H7 (cell line): ENCODE results near the gene DBH. TPM values are rescaled to one million over a fixed set of nuclear protein-coding genes. Genes with fewer than 3 reads are reported as not detected.

Source experiments
- DNase-seq: peaks from one replicate; pipeline ENCODE4 v3.0.0; 2012
- H3K27me3 ChIP-seq: 2 replicates; pipeline ENCODE4 v1.6.0; 2011; ENCODE audit warnings: mild to moderate bottlenecking, low read length; ENCODE audit not compliant: control insufficient read depth, insufficient read depth
- H3K36me3 ChIP-seq: replicated peaks from 2 replicates; pipeline ENCODE4 v1.5.1; 2011; ENCODE audit warnings: low read length; ENCODE audit not compliant: control insufficient read depth, insufficient read depth
- H3K4me3 ChIP-seq: 2 replicates; pipeline ENCODE4 v1.5.1; 2011; ENCODE audit warnings: low read depth, mild to moderate bottlenecking, control low read depth, low read length, moderate library complexity; ENCODE audit not compliant: insufficient read depth
- total RNA-seq: library from RNA; depleted of rRNA; stranded (reverse); fragments of >200 nt; shearing (Covaris generic); gene quantifications from 2 replicates; pipeline ENCODE4 v1.2.3, GENCODE V29; 2014

The DBH gene
- total RNA-seq, 1 experiment from 2014 or later = 0.07 TPM

- no peak for DNase-seq
- no peaks in the 10 kb centered on the region for H3K36me3 ChIP-seq
- H3K4me3 ChIP-seq = no peak overlapping the region
- H3K27me3 ChIP-seq = no peaks in the 10 kb centered on the region
Observed at GRCh38 chr9:133680976-133681657, 45.0 kb downstream of the DBH start.

GRCh38 chr9:133681658-133682306, 45.6 kb downstream of the DBH start:
- H3K4me3 ChIP-seq = no peak overlapping the region
- no peaks in the 10 kb centered on the region for H3K27me3 ChIP-seq
- no peak for DNase-seq
- H3K36me3 ChIP-seq = no peaks in the 10 kb centered on the region

- Histone ChIP-seq H3K4me3 (no peak overlapping the region), H3K27me3 (no peaks in the 10 kb centered on the region), H3K36me3 (no peaks in the 10 kb centered on the region)
- no peak for DNase-seq
Observed at GRCh38 chr9:133682818-133683585, 46.8 kb downstream of the DBH start.

- no peaks in the 10 kb centered on the region for H3K27me3 ChIP-seq
- H3K36me3 ChIP-seq = no peaks in the 10 kb centered on the region
- no peak for DNase-seq
- H3K4me3 ChIP-seq = no peak overlapping the region
Observed at GRCh38 chr9:133683586-133684120, 47.5 kb downstream of the DBH start.

- H3K36me3 ChIP-seq = no peaks in the 10 kb centered on the region
- H3K27me3 ChIP-seq = no peaks in the 10 kb centered on the region
- DNase-seq = no peak
- no peak overlapping the region for H3K4me3 ChIP-seq
Observed at GRCh38 chr9:133684121-133684935, 48.2 kb downstream of the DBH start.

DNA sequence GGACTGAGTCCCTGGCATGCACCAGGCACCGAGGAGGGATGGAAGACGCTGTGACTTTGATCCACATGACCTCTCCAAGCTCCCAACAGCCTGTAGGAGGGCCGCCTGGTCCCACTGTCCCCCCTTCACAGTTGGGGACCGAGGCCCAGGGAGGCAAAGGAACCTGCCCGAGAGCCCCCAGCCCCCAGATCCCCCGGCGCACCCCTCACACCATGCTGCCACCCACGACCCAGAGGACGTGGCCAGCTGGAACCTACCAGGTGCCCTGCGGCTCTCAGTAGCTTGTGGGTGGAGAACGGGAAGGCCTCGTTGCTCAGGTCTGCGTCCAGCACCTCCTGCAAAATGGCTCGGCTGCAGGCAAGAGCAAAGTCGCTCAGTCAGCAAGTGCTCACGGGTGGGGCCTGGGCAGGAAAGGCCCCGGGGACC, 48.8 kb downstream of the DBH start:
- DNase-seq = no peak

DNA sequence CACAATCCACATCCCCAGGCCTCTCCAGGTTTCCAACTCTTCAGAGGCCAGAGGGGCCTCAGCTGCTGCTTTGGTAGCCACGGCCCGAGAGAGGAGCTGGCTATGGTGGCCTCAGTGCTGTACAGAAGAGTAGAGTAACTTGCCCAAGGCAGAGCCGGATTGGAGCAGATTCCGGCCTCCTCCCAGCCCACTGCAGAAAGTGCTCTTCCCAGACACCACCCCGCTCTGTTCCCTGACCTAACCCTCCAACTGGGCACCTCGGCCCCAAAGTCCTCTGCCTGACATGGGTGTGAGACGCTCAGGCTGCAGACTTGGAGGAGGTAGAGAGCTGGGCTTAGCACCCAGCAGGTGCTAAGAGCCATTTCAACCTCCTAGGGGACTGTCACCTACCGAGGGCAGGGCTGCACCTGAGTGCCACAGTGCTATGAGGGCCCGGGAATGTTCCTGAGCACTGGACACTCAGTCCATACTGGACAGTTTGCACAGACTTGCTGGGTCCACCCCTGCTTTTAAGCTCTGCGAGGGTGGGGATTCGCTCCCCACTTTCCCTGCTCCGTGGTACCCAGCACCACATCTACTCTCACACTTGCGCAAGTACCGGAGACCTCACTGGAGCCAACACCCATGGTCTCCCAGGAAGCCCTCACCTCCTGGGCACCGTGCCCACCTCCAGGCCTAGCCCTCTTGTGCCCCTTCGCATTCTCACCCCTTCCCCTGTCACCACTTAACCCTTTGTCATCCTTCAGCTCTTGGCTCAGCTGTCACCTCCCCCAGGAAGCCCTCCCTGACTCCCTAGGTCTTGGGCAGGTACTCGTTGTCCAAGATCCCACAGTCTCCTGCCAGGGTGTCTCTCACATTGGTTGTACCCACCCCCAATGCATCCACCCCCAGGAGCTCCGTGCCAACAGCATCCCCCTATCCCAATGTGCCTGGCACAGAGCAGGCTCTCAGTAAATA, 49.8 kb downstream of the DBH start:
- H3K4me3 ChIP-seq = no peak overlapping the region
- no peaks in the 10 kb centered on the region for H3K36me3 ChIP-seq
- H3K27me3 ChIP-seq = no peaks in the 10 kb centered on the region
- no peak for DNase-seq

More for the DNA sequence above, 48.8 kb downstream of the DBH start:
- H3K27me3 ChIP-seq = no peaks in the 10 kb centered on the region
- no peak overlapping the region for H3K4me3 ChIP-seq
- H3K36me3 ChIP-seq = no peaks in the 10 kb centered on the region

DNA sequence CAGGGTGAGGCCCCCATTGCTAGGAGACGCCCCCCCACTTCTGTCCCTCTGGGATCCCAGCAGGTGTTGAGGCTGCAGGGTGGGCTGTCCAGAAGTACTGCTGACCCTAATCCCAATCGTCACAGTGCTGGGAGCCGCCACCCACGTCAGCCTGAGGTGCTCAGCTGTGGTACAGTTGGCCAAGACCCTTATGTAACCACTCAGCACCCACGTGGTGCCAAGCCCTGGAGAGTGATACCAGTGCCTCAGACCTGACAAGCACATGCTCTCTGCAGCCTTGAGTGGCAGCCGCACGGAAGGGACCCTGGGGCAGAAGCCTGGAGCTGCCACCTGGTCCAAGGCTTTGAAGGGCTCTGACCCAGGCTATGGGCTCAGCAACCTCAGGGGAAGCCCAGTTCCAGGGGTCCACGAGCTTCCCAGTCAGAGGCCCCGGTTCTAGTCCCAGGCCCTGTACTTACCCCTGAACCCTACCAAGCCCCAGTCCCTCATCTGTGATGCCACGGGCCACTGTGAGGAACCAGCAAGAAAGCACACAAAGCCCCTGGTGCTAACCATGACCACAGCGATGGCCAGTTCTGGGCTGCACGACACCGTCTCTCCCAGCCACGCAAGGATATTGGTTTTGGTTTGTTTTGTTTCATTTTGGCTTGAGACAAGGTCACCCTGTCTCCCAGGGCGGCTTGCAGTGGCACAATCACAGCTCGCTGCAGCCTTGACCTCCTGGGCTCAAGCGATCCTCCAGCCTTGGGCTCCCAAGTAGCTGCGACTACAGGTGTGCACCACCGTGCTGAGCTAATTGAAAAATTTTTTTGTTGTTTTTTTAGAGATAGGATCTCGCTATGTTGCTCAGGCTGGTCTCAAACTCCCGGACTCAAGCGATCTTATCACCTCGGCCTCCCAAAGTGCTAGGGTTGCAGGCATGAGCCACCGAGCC, 50.7 kb downstream of the DBH start:
- Histone ChIP-seq H3K36me3 (no peaks in the 10 kb centered on the region), H3K27me3 (no peaks in the 10 kb centered on the region), H3K4me3 (no peak overlapping the region)
- no peak for DNase-seq

- DNase-seq = no peak
- no peaks in the 10 kb centered on the region for H3K36me3 ChIP-seq
- no peaks in the 10 kb centered on the region for H3K27me3 ChIP-seq
- no peak overlapping the region for H3K4me3 ChIP-seq
Observed at GRCh38 chr9:133687856-133688761, 51.9 kb downstream of the DBH start.

DNA sequence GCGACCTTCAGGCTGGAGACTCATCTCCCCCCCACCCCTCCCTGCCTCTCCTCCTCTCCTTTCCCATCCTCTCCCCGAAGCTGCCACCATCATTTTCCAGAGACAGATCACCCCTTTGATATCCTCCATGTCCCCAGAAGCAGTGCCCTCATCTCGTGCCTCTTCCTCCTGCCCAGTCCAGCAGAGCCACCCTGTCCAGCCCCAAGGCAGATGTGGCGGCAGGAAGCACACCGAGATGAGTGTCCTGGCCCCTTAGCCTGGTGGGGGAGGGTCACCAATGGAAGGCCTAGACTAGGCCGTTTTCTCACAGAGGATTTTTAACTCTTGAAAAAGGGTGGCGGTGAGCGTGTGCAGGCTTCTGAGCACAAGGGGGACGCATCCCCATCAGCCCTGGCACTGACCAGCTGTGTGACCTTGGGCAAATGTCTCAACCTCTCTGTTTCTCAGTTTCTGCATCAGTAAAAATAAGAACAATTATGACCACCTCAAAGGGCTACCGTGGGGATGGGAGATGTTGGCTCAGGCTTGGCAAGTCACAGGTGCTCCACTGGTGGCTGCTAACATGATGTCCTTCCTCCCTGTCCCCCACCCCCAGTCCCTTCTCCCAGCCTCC, 53.1 kb downstream of the DBH start:
- H3K4me3 ChIP-seq = no peak overlapping the region
- no peak for DNase-seq
- no peaks in the 10 kb centered on the region for H3K27me3 ChIP-seq
- H3K36me3 ChIP-seq = no peaks in the 10 kb centered on the region

DNA sequence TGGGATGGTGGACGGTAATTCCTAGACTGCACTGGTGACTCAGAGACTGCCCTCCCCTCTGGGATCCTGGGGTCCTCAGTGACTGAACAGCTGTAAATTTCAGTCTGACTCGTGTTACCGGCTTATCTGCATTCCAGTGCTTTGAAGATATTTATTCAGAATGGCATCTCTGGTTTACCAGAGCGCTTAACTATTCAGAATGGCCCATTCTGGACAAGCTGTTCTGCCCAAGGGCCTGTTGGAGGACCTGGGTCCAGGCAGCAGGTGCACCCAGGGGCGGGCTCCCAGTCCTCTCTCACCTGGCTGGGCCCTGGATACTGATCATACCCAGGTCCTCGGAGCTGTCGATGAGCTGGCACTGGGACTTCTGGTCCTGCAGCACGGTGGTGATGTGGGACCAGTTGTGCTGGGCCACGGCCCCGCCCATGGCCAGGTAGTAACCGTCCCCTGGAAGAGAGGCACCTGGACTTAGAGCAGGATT, 54.0 kb downstream of the DBH start:
- Histone ChIP-seq H3K4me3 (no peak overlapping the region), H3K27me3 (no peaks in the 10 kb centered on the region), H3K36me3 (no peaks in the 10 kb centered on the region)
- no peak for DNase-seq
